EH (cell line): ENCODE data around the gene SPATA31C1.
"Not testable (repeated sequence)": the region's sequence is repeated elsewhere in the genome, so short reads cannot be mapped to it uniquely, and the experiment has no call there.

Experiments
- DNase-seq: peaks from one replicate; pipeline ENCODE4 v3.0.0-alpha.2; 2015; ENCODE audit warnings: low read depth

Gene SPATA31C1

DNA sequence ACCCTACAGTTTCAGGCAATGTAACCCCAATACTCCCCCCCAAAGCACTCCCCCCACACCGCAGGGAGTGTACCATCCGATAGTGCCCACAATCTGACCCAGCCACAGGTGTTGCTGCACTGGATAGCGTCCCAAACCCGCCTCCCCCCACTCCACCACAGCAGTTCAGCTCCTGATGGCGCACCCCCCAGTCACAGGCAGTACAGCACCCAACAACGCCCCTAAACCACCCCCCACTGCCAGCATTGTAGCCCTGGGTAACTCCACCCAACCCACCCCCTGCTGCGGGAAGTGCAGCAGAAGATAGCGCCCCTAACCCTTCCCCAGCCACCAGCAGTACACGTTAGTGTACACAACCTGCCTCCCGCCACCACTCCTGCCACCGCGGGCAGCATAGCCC is 20.6 kb downstream of the SPATA31C1 start:
- not testable (repeated sequence) for DNase-seq

DNA sequence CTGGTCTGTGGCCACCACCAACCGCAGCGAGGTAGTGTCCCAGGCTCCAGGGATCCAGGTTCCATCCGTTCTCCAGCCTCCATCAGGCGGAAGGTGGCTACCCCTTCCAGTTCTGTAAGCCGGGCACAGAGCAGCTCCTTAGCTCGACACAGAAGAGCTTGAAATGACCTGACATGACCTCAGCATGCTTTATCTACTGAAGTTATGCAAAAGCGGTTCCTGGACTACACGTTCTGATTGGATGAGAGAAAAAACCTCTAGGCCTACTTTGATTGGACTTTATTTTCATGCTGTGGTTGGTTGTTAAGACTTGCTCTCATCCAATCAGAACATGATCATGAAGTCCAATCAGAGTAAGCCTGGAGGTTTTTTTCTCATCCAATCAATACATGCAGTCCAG is 21.3 kb downstream of the SPATA31C1 start:
- not testable (repeated sequence) for DNase-seq

DNA sequence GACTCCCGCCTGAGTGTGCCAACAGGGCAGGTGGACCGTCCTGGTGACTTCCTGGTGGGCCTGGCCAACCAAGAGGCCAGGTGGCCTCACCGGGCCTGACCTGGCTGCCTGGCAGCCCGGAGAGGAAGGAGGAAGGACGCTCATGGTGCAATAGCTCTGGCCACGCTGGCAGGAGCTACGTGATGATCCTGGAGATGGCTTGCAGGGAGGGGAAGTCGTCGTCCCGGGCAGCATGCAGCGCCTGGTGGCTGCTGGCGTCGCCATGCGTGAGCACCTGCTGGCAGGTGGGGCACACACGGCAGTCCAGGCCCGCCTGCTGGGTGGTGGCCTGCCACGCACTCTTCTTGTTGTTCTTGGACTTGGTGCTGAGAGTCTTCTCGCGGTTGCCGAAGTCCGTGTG is 26.3 kb downstream of the SPATA31C1 start:
- no peak for DNase-seq

GRCh38 chr9:87944682-87945081 is 26.9 kb downstream of the SPATA31C1 start:
- DNase-seq, result no peak

GRCh38 chr9:87950296-87950695 is 32.5 kb downstream of the SPATA31C1 start:
- peak; percentile 27 for DNase-seq

DNA sequence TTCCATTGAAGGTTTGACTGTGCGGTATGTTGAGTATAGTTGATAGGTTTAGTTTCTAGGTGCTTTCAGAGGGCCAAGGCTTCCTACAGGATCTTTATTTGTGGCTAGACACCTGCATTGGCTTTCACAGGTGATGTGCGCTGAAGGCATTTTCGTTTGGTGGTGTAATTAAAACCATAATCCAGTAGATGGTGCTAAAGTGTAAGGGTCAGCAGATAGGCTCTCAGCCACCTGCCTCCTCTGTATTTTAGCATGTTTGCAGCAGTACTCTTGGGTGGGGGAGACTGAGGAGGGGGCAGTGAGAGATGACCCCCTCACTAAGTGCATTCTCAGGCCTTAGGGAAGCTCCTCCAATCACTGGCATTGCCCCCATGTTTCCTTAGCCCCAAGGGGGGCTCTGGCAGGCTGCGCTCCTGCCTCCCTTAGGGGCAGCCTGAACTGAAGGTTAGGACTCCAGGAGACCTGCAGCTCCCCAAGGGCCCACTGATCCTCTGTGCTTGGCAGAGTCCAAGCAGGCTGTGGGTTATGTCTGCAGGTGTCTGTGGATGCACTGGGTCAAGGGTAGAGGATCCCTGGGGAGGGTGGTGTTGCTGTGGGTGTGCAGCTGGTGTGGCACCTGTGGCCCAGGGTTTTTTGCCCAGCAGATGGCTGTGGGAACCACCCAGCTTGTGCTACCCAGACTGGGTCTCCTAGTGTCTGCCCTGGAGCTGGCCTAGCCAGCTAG is 33.2 kb downstream of the SPATA31C1 start:
- peak; percentile 53 for DNase-seq

DNA sequence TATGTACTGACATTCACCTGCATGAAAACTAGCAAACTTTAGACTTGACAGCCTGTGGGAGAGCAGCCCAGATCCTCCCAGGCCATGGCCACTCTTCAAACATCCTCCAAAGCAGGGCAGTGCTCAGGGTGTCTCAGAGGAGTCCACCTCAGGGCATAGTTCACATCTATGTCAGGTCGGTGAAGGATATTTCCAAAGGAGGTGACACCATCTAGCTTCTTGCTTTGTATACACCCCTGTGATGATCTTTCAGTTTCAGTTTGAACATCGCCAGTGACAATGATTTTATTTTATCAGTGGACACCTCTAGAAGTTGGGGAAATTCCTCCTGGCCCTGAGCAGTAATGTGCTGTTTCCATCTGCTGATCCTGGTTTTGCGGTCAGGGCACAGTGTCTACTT is 36.5 kb downstream of the SPATA31C1 start:
- no peak for DNase-seq

DNA sequence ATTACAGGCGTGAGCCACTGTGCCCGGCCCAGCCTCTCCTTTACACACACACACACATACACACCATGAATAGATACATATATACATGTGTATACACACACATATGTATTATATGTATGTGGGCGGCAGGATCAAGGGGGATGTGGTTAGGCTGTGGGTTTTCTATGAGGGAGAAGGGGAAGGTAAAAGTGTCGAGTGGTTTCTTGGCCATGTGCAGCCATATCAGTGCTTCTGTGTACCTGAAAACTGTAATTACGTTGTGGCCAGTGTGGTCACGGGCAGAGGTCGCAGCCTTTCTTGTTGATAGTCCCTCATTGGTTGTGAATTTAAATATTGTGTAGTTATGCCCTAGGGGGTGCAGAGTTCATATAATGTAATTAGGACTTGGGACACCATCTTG is 40.1 kb downstream of the SPATA31C1 start:
- no peak for DNase-seq

DNA sequence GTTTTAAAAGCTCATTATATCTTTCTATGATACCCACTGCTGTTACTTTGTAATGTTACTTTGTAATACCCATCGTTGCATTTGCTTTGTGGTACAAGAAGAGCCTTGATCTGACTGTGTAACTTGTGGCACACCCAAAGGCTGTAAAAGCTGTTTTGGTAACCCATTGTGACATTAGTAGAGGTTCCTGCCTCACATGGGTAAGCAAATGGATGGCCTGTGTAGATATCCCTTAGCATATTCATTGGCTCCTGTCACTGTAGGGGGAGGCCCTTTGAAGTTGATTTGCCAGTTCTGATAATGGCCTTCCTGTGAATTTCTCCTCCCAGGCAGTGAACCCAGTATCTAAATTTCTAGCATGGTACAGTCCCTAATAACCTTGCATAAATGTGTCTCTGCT is 40.8 kb downstream of the SPATA31C1 start:
- no peak for DNase-seq

DNA sequence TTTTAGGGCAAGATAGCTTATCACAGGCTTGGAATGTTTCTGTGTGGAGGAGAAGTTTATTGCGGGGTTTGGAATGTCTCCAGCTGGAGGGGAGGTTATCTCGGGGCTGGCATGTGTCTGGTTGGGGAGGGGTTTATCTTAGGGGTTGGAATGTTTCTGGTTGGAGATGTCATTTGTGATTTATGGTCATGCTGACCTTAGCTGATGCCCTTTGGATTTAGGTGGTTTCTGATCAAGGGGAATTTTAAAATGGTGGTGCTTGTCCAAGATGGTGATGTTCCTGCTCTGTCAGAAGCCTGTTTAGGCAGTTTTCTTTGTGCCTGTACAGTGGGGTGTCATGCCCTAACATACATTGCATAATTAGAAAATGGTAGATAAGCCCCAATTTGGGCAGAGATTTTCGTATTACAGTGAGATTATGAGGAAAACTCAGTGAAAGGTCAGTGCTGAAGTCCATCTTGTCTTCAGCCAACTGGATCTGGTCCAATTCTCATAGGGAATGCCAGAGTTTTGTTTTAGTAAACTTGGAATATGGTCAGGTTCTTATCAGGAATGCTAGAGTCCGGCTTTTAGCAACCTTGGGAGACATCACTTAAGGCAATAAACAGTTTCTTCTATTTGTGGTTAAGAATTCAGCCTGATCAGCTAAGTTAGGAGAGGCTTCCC is 42.3 kb downstream of the SPATA31C1 start:
- peak; percentile 69 for DNase-seq

GRCh38 chr9:87963770-87964169 is 46.0 kb downstream of the SPATA31C1 start:
- DNase-seq, result no peak

DNA sequence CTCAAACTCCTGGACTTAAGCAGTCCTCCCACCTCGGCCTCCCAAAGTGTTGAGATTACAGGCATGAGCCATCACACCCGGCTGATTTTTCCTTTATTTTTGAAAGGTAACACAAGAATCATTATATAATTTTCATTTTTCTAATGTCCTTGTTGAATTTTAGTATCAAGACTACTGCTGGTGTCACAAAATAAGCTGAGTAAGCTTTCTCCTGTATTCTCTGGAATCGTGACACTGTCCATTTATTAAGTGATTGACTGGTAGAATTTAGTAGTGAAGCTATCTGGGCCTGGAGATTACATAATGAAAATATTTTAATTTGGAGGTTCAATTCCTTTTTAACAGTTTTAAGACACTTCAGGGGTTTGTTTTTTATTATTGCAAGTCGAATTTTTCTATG is 47.1 kb downstream of the SPATA31C1 start:
- DNase-seq, result no peak

DNA sequence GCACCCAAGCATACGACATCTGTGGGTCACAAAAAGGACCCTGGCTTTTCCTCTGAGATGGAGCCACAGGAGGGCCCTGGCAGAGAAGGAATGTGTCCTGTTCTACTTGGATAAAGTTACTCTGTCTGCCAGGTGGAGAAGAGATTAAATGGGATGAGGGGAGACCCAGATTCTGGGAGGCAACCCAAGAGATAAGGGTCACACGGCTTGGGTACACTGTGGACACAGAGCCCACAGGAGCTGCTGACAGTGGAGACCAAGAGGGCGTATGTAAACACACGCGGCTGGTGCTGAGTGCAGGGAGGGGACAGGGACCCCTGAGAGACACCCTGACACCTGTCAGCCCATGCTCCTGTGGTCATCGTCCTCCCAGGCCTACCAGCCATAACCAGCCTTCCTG is 50.4 kb downstream of the SPATA31C1 start:
- no peak for DNase-seq

GRCh38 chr9:87970602-87971001 is 52.8 kb downstream of the SPATA31C1 start:
- no peak for DNase-seq

DNA sequence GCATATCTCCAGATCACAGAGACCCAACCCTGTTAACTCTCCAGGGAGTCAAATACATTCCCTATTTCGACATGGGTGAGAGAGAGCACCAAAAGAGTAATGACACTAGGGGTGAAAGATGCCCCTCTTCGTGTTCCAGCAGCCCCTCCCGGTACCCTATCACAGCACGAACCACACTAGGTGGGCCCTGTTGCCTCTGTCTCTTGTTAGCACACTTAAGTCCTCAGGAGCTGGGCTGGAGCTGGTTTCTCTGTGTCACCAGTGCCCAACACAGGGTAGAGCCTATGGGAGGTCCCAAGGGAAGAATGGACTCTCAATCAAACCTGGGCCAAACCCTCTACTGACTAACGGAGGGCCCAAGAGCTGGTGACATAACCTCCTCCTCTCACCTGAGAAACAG is 55.4 kb downstream of the SPATA31C1 start:
- no peak for DNase-seq
